Sigmoid colon (tissue), 7 donors: ENCODE results near the gene MAT1A. TPM values are rescaled to one million over a fixed set of nuclear protein-coding genes. Genes with fewer than 3 reads are reported as not detected.
"Not testable (repeated sequence)": the region's sequence is repeated elsewhere in the genome, so short reads cannot be mapped to it uniquely, and the experiment has no call there.

ENCODE experiments used
- DNase-seq: peaks from one replicate; pipeline ENCODE4 v3.0.0-alpha.2; 2019
- H3K27ac ChIP-seq, 4 donors: fragments of 200-600 bp; sonication (generic); one replicate each; pipeline ENCODE4 v1.5.1; 2016 to 2019; ENCODE audit warnings: mild to moderate bottlenecking in 1 of 4
- H3K27me3 ChIP-seq, 3 donors: fragments of 200-600 bp; sonication (generic); one replicate each; pipeline ENCODE4 v1.5.1; 2019; ENCODE audit warnings: mild to moderate bottlenecking in 1 of 3
- H3K36me3 ChIP-seq, 4 donors: fragments of 200-600 bp; sonication (generic); one replicate each; pipeline ENCODE4 v1.5.1; 2016 to 2019
- H3K4me1 ChIP-seq, 4 donors: fragments of 200-600 bp; sonication (generic); one replicate each; pipeline ENCODE4 v1.5.1; 2017 to 2019
- H3K4me3 ChIP-seq, 4 donors: fragments of 200-600 bp; sonication (generic); one replicate each; pipeline ENCODE4 v1.5.1; 2017 to 2019; ENCODE audit warnings: mild to moderate bottlenecking in 2 of 4, moderate library complexity in 1 of 4
- H3K9me3 ChIP-seq, 4 donors: fragments of 200-600 bp in 3 of 4; sonication (generic) in 3 of 4; one replicate each; pipeline versions ENCODE4 v1.5.1 to v1.6.1; 2013 to 2019
- CTCF ChIP-seq, 4 experiments: fragments of 450-650 bp in 3 of 4; fragments of 200-600 bp in 1 of 4; IDR thresholded peaks; one replicate each; pipeline ENCODE4 v1.5.1; 2016 to 2019; ENCODE audit warnings: antibody characterized with exemption in 4 of 4, mild to moderate bottlenecking in 3 of 4, moderate library complexity in 2 of 4
- EP300 ChIP-seq, 4 donors: sonication (generic); formaldehyde crosslinking; IDR thresholded peaks; one replicate each; pipeline ENCODE4 v1.6.1; 2017; ENCODE audit warnings: antibody characterized with exemption in 4 of 4
- POLR2A ChIP-seq, 2 donors: fragments of 450-650 bp; IDR thresholded peaks; one replicate each; pipeline ENCODE4 v1.6.1; 2016; ENCODE audit warnings: antibody characterized with exemption in 2 of 2, mild to moderate bottlenecking in 2 of 2, moderate library complexity in 2 of 2
- POLR2AphosphoS5 ChIP-seq, 4 donors: sonication (generic); formaldehyde crosslinking; IDR thresholded peaks; one replicate each; pipeline ENCODE4 v1.6.1; 2017; ENCODE audit warnings: antibody characterized with exemption in 4 of 4
- WGBS, 2 donors: extraction: QIAGEN DNeasy Blood & Tissue Kit; methylation state at CpG; one replicate each; pipeline ENCODE4 v1.1.7; 2013; 5-methylcytosine and 5-hydroxymethylcytosine counted together
- intact Hi-C: fragments of 100-400 bp; cut with DNase I; formaldehyde crosslinking; loops from one replicate; pipeline ENCODE4 v1.15.1; 2023
- polyA plus RNA-seq, 3 donors: library from polyadenylated mRNA; stranded (reverse); fragments of 200-250 nt; gene quantifications; one replicate each; pipeline ENCODE4 v1.2.3, GENCODE V29; 2013
- total RNA-seq, 4 donors: library from RNA; depleted of rRNA; stranded (reverse); fragments of >200 nt; gene quantifications; one replicate each; pipeline ENCODE4 v1.1.0, GENCODE V29; 2016
- donor health status: healthy with polysubstance abuse.
- donor health status: Bipolar disorder and iron deficiency.
- donor health status: healthy.

MAT1A gene
- total and polyA plus RNA-seq, 7 donors: 0.23 to 0.31 TPM; not detected in 5

GRCh38 chr10:80253266-80253962 is 36.0 kb downstream of the MAT1A start:
- no peak for TF ChIP-seq POLR2A (IDR thresholded peaks at IDR 0.05)
- TF ChIP-seq POLR2AphosphoS5 (IDR thresholded peaks at IDR 0.05): no peak
- no peak for TF ChIP-seq EP300 (IDR thresholded peaks at IDR 0.05)
- no peak for TF ChIP-seq CTCF (IDR thresholded peaks at IDR 0.05)
- Histone ChIP-seq H3K9me3 (no peaks in the 10 kb centered on the region), H3K27ac (no peak overlapping the region), H3K36me3 (no peaks in the 10 kb centered on the region), H3K4me3 (no peak overlapping the region), H3K27me3 (no peaks in the 10 kb centered on the region), H3K4me1 (no peaks in the 10 kb centered on the region)
- intact Hi-C loops: no loop called here
- DNase-seq: no peak
- 74 to 85% methylated on average over 5 of the region's 5 CpGs for WGBS, 2 donors

- intact Hi-C loops: no loop called here
- Histone ChIP-seq H3K4me1 (no peaks in the 10 kb centered on the region), H3K36me3 (no peaks in the 10 kb centered on the region), H3K27me3 (no peaks in the 10 kb centered on the region), H3K27ac (no peak overlapping the region), H3K4me3 (no peak overlapping the region), H3K9me3 (no peaks in the 10 kb centered on the region)
- DNase-seq: no peak
- TF ChIP-seq CTCF (IDR thresholded peaks at IDR 0.05): no peak
- no peak for TF ChIP-seq POLR2A (IDR thresholded peaks at IDR 0.05)
- TF ChIP-seq POLR2AphosphoS5 (IDR thresholded peaks at IDR 0.05): no peak
- TF ChIP-seq EP300 (IDR thresholded peaks at IDR 0.05): no peak
- 74 to 88% methylated on average over 12 of the region's 12 CpGs for WGBS, 2 donors
Measured at GRCh38 chr10:80252296-80252887, 37.1 kb downstream of the MAT1A start.

GRCh38 chr10:80251703-80252280 is 37.7 kb downstream of the MAT1A start:
- H3K27ac ChIP-seq, H3K27me3 ChIP-seq, H3K4me3 ChIP-seq, DNase-seq, H3K9me3 ChIP-seq, H3K36me3 ChIP-seq, intact Hi-C loops, H3K4me1 ChIP-seq: not testable (repeated sequence)
- 91 to 93% methylated on average over 3 of the region's 4 CpGs for WGBS, 2 donors

- H3K9me3 ChIP-seq, H3K27ac ChIP-seq, H3K4me3 ChIP-seq, H3K27me3 ChIP-seq, H3K36me3 ChIP-seq, DNase-seq, H3K4me1 ChIP-seq, intact Hi-C loops: not testable (repeated sequence)
- no CpG with 5 or more reads among the region's 1 CpG for WGBS, 2 donors
Measured at GRCh38 chr10:80250399-80250798, 39.1 kb downstream of the MAT1A start.

GRCh38 chr10:80249906-80250305 is 39.6 kb downstream of the MAT1A start:
- intact Hi-C loops, DNase-seq, H3K36me3 ChIP-seq, H3K4me3 ChIP-seq, H3K9me3 ChIP-seq, H3K27me3 ChIP-seq, H3K27ac ChIP-seq, H3K4me1 ChIP-seq: not testable (repeated sequence)
- 30 to 69% methylated on average over 3 of the region's 4 CpGs for WGBS, 2 donors

GRCh38 chr10:80247611-80248010 is 41.8 kb downstream of the MAT1A start:
- H3K27ac ChIP-seq, H3K27me3 ChIP-seq, intact Hi-C loops, H3K9me3 ChIP-seq, H3K4me1 ChIP-seq, H3K36me3 ChIP-seq, H3K4me3 ChIP-seq, DNase-seq: not testable (repeated sequence)
- 95 to 97% methylated on average over 18 of the region's 20 CpGs for WGBS, 2 donors

- H3K4me1 ChIP-seq, intact Hi-C loops, DNase-seq, H3K9me3 ChIP-seq, H3K36me3 ChIP-seq, H3K27me3 ChIP-seq, H3K4me3 ChIP-seq, H3K27ac ChIP-seq: not testable (repeated sequence)
- WGBS, 2 donors: 87 to 91% methylated on average over 3 of the region's 3 CpGs
Measured at GRCh38 chr10:80244371-80244770, 45.1 kb downstream of the MAT1A start.

GRCh38 chr10:80242341-80242740 is 47.1 kb downstream of the MAT1A start:
- H3K4me1 ChIP-seq, H3K4me3 ChIP-seq, DNase-seq, H3K27ac ChIP-seq, intact Hi-C loops, H3K27me3 ChIP-seq, H3K9me3 ChIP-seq, H3K36me3 ChIP-seq: not testable (repeated sequence)
- 14 to 28% methylated on average over 2 of the region's 4 CpGs for WGBS, 2 donors

- DNase-seq, H3K4me3 ChIP-seq, H3K4me1 ChIP-seq, H3K9me3 ChIP-seq, H3K27ac ChIP-seq, intact Hi-C loops, H3K36me3 ChIP-seq, H3K27me3 ChIP-seq: not testable (repeated sequence)
- WGBS, 2 donors: 89 to 93% methylated on average over 5 of the region's 5 CpGs
Measured at GRCh38 chr10:80236457-80236856, 53.0 kb downstream of the MAT1A start.

GRCh38 chr10:80234331-80235235 is 54.9 kb downstream of the MAT1A start:
- not testable (repeated sequence) for H3K9me3 ChIP-seq, H3K4me1 ChIP-seq, H3K27ac ChIP-seq, H3K27me3 ChIP-seq, H3K36me3 ChIP-seq, H3K4me3 ChIP-seq, DNase-seq
- intact Hi-C loops: loop anchor here (5.0 kb wide), 1 partner anchor 307 kb away; no protein-coding TSS in a partner anchor
- WGBS, 2 donors: 80 to 82% methylated on average over 11 of the region's 11 CpGs
